HL-60 (cell line): ENCODE data around the gene OIP5.
"Not testable (repeated sequence)": the region's sequence is repeated elsewhere in the genome, so short reads cannot be mapped to it uniquely, and the experiment has no call there.

Experiments used
- DNase-seq, 2 experiments: peaks; one replicate each; pipeline ENCODE4 v3.0.0-alpha.2; 2010 to 2020; ENCODE audit warnings: low read depth in 1 of 2, low spot score in 1 of 2
- H3K27ac ChIP-seq: fragments of 250-450 bp; sonication (Bioruptor Pico); replicated peaks from 2 replicates; pipeline ENCODE4 v1.5.1; 2020; ENCODE audit warnings: mild to moderate bottlenecking, moderate library complexity
- H3K27me3 ChIP-seq: fragments of 250-450 bp; sonication (Bioruptor Pico); 2 replicates; pipeline ENCODE4 v1.5.1; 2021; ENCODE audit warnings: mild to moderate bottlenecking, moderate library complexity; ENCODE audit not compliant: insufficient read depth, poor library complexity, severe bottlenecking
- H3K4me3 ChIP-seq: replicated peaks from 2 replicates; pipeline ENCODE4 v1.5.1; 2011; ENCODE audit warnings: mild to moderate bottlenecking, control low read depth, low read length; ENCODE audit not compliant: insufficient read depth
- CTCF ChIP-seq: IDR thresholded peaks from one replicate; pipeline ENCODE4 v1.5.1; 2011; ENCODE audit warnings: low read length, control low read depth, inconsistent platforms; ENCODE audit not compliant: insufficient read depth
- GABPA ChIP-seq: IDR thresholded peaks from 2 replicates; pipeline ENCODE4 v1.6.1; 2012; ENCODE audit warnings: low read depth
- POLR2AphosphoS5 ChIP-seq: IDR thresholded peaks from 2 replicates; pipeline ENCODE4 v1.6.1; 2012; ENCODE audit warnings: low read depth
- REST ChIP-seq: IDR thresholded peaks from 2 replicates; pipeline ENCODE4 v1.6.1; 2012; ENCODE audit warnings: low read depth; ENCODE audit not compliant: insufficient replicate concordance
- SPI1 ChIP-seq: IDR thresholded peaks from 2 replicates; pipeline ENCODE4 v1.6.1; 2012; ENCODE audit warnings: low read depth, mild to moderate bottlenecking, borderline replicate concordance

The OIP5 gene

GRCh38 chr15:41262571-41262970 lies 69.8 kb downstream of the OIP5 start:
- Histone ChIP-seq H3K27ac (no peak overlapping the region), H3K4me3 (no peak overlapping the region), H3K27me3 (no peaks in the 10 kb centered on the region)
- no peak for DNase-seq
- no peak for TF ChIP-seq REST
- TF ChIP-seq CTCF, result no peak
- TF ChIP-seq GABPA, result no peak
- no peak for TF ChIP-seq POLR2AphosphoS5
- TF ChIP-seq SPI1, result no peak

GRCh38 chr15:41260924-41261323 lies 71.5 kb downstream of the OIP5 start:
- DNase-seq, H3K4me3 ChIP-seq, H3K27me3 ChIP-seq, H3K27ac ChIP-seq: not testable (repeated sequence)

GRCh38 chr15:41259546-41260189 lies 72.7 kb downstream of the OIP5 start:
- no peak for DNase-seq
- Histone ChIP-seq H3K4me3 (no peak overlapping the region), H3K27me3 (no peaks in the 10 kb centered on the region), H3K27ac (no peak overlapping the region)
- no peak for TF ChIP-seq REST
- no peak for TF ChIP-seq GABPA
- TF ChIP-seq SPI1, result no peak
- no peak for TF ChIP-seq POLR2AphosphoS5
- no peak for TF ChIP-seq CTCF
